ENCODE measurements around the gene OGFOD2. TPM values are rescaled to one million over a fixed set of nuclear protein-coding genes. Genes with fewer than 3 reads are reported as not detected.
"Not testable (repeated sequence)": the region's sequence is repeated elsewhere in the genome, so short reads cannot be mapped to it uniquely, and the experiment has no call there.

Gene OGFOD2
- total RNA-seq, 6 experiments from 2014 or later: 16.2 to 18.3 (median 17.6) TPM

- H3K4me1 Mint-ChIP-seq (ENCODE audit: low read depth): no peaks in the 10 kb centered on the region
- no peak for DNase-seq
- no peak for TF ChIP-seq CTCF (IDR thresholded peaks at IDR 0.05)
- H3K27ac Mint-ChIP-seq: no peak overlapping the region
- H3K36me3 Mint-ChIP-seq (ENCODE audit: low read depth): no peaks in the 10 kb centered on the region
- no peaks in the 10 kb centered on the region for H3K27me3 Mint-ChIP-seq (ENCODE audit: insufficient read depth)
- H3K9me3 Mint-ChIP-seq: no peaks in the 10 kb centered on the region
- H3K4me3 Mint-ChIP-seq: no peak overlapping the region
These were observed 42.8 kb upstream of the OGFOD2 start for GRCh38 chr12:122932207-122932606.

DNA sequence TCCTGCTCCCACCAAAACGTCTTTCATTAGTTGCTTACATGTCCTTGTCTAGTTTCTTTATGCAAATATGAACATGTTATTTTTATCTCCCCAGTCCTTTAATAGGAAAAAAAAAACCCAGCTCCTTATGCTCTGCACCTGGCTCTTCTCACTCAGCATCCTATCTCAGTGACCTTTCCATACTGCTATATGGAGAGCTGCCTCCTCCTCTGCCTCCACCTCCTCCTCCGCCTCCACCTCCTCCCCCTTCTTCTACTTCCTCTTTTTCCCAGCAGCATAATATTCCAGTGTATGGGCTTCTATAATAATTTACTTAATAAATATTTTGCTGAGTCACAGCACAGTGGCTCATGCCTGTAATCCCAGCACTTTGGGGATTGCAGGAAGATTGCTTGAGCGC lies 40.3 kb upstream of the OGFOD2 start:
- no peaks in the 10 kb centered on the region for H3K4me1 Mint-ChIP-seq (ENCODE audit: low read depth)
- peaks cover 1% of the 10 kb centered on the region; the same call in 1 of the 2 replicates for H3K27me3 Mint-ChIP-seq (ENCODE audit: insufficient read depth)
- no peaks in the 10 kb centered on the region for H3K9me3 Mint-ChIP-seq
- no peak overlapping the region for H3K27ac Mint-ChIP-seq
- H3K36me3 Mint-ChIP-seq (ENCODE audit: low read depth): peaks cover 13% of the 10 kb centered on the region
- no peak for TF ChIP-seq CTCF (IDR thresholded peaks at IDR 0.05)
- no peak for DNase-seq
- no peak overlapping the region for H3K4me3 Mint-ChIP-seq

- H3K27me3 Mint-ChIP-seq (ENCODE audit: insufficient read depth): peaks cover 1% of the 10 kb centered on the region; the same call in 1 of the 2 replicates
- peaks cover 13% of the 10 kb centered on the region for H3K36me3 Mint-ChIP-seq (ENCODE audit: low read depth)
- no peak overlapping the region for H3K27ac Mint-ChIP-seq
- H3K4me1 Mint-ChIP-seq (ENCODE audit: low read depth): no peaks in the 10 kb centered on the region
- no peak for TF ChIP-seq CTCF (IDR thresholded peaks at IDR 0.05)
- H3K9me3 Mint-ChIP-seq: no peaks in the 10 kb centered on the region
- no peak for DNase-seq
- H3K4me3 Mint-ChIP-seq: no peak overlapping the region
These were observed 39.7 kb upstream of the OGFOD2 start for GRCh38 chr12:122935318-122935717.

DNA sequence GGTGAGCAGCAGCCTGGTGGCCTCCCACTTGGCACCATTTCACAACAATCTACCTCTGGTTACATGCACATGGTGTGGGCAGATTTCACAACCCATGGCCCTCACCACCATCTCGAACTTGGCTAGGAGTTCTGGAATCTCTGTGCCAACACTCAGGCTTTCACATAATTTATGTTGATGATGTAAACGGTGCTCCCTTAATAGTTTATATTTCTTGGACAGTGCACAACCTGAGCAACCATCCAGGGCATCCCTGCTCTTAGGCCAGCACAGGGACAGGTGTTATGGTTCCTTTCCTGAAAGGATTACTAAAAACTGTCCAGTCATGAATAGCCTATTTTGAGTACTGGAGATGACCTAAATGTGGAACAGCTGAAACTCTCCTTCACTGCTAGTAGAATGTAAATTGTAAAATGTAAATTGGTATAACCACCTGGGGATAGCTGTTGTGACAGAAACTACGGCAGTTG lies 37.4 kb upstream of the OGFOD2 start:
- no peak for TF ChIP-seq CTCF (IDR thresholded peaks at IDR 0.05)
- H3K9me3 Mint-ChIP-seq: no peaks in the 10 kb centered on the region
- no peak overlapping the region for H3K27ac Mint-ChIP-seq
- peaks cover 1% of the 10 kb centered on the region; the same call in 1 of the 2 replicates for H3K27me3 Mint-ChIP-seq (ENCODE audit: insufficient read depth)
- H3K36me3 Mint-ChIP-seq (ENCODE audit: low read depth): peaks cover 13% of the 10 kb centered on the region
- H3K4me1 Mint-ChIP-seq (ENCODE audit: low read depth): peaks cover 12% of the 10 kb centered on the region
- DNase-seq: no peak
- H3K4me3 Mint-ChIP-seq: no peak overlapping the region

DNA sequence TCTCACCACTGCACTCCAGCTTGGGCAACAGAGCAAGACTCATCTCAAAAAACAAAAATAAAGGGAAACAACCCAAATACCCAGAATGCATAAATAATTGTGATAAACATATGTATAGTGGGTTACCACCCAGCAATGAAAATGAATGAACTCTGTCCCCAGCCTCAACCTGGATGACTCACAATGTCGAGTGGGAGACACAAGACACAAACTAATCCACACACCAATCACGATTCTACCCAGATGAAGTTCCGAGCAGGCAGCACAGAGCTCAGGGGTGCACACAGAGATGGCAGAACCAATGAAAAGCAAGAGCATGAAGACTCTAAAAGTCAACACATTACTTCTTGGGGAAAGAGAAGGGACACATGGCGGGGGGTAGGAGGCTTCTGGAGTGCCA lies 35.9 kb upstream of the OGFOD2 start:
- H3K36me3 Mint-ChIP-seq (ENCODE audit: low read depth): peaks cover 13% of the 10 kb centered on the region
- H3K27ac Mint-ChIP-seq: no peak overlapping the region
- H3K9me3 Mint-ChIP-seq: no peaks in the 10 kb centered on the region

DNA sequence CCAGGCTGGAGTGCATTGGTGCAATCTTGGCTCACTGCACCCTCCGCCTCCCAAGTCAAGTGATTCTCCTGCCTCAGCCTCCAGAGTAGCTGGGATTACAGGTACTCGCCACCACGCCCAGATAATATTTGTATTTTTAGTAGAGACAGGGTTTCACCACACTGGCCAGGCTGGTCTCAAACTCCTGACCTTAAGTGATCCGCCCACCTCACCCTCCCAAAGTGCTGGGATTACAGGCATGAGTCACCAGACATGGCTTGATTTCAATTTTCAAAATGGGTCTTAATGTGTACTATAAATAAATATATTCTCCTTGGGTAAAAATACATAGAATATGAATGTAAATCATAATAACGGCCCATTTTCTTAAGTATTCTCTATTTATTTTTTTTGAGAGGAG lies 33.7 kb upstream of the OGFOD2 start:
- peak; percentile 19 for DNase-seq
- not testable (repeated sequence) for H3K27ac Mint-ChIP-seq; H3K27me3 Mint-ChIP-seq (ENCODE audit: insufficient read depth); H3K4me3 Mint-ChIP-seq; H3K9me3 Mint-ChIP-seq
- Mint-ChIP-seq H3K4me1 (ENCODE audit: low read depth) (peaks cover 44% of the 10 kb centered on the region), H3K36me3 (ENCODE audit: low read depth) (peaks cover 13% of the 10 kb centered on the region)

More for the DNA sequence above, 35.9 kb upstream of the OGFOD2 start:
- DNase-seq: no peak
- TF ChIP-seq CTCF (IDR thresholded peaks at IDR 0.05): no peak
- H3K4me1 Mint-ChIP-seq (ENCODE audit: low read depth): peaks cover 27% of the 10 kb centered on the region
- peaks cover 1% of the 10 kb centered on the region; the same call in 1 of the 2 replicates for H3K27me3 Mint-ChIP-seq (ENCODE audit: insufficient read depth)
- no peak overlapping the region for H3K4me3 Mint-ChIP-seq

All from HFFc6 (cell line).